ENCODE data around the gene MED13L.

- no peak for TF ChIP-seq CHD2 (IDR thresholded peaks at IDR 0.05; ENCODE audit: low read length, partially characterized antibody)
- no peak for TF ChIP-seq REST (IDR thresholded peaks at IDR 0.05; ENCODE audit: low read depth, low read length)
- no peak for TF ChIP-seq CTCF (IDR thresholded peaks at IDR 0.05)
- TF ChIP-seq NRF1 (IDR thresholded peaks at IDR 0.05; ENCODE audit: low read depth, low read length) = no peak
Measured at GRCh38 chr12:115943310-115943629, 334.2 kb downstream of the MED13L start.

Measured in SK-N-SH (cell line).